ENCODE results near the gene EFCAB12.
"Not testable (repeated sequence)": the region's sequence is repeated elsewhere in the genome, so short reads cannot be mapped to it uniquely, and the experiment has no call there.

- TF ChIP-seq, protein P1, sequence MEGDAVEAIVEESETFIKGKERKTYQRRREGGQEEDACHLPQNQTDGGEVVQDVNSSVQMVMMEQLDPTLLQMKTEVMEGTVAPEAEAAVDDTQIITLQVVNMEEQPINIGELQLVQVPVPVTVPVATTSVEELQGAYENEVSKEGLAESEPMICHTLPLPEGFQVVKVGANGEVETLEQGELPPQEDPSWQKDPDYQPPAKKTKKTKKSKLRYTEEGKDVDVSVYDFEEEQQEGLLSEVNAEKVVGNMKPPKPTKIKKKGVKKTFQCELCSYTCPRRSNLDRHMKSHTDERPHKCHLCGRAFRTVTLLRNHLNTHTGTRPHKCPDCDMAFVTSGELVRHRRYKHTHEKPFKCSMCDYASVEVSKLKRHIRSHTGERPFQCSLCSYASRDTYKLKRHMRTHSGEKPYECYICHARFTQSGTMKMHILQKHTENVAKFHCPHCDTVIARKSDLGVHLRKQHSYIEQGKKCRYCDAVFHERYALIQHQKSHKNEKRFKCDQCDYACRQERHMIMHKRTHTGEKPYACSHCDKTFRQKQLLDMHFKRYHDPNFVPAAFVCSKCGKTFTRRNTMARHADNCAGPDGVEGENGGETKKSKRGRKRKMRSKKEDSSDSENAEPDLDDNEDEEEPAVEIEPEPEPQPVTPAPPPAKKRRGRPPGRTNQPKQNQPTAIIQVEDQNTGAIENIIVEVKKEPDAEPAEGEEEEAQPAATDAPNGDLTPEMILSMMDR (IDR thresholded peaks at IDR 0.05; ENCODE audit: insufficient read depth, low read length), result not testable (repeated sequence)
- not testable (repeated sequence) for TF ChIP-seq POLR2AphosphoS5 (IDR thresholded peaks at IDR 0.05; ENCODE audit: low read depth); GABPA (IDR thresholded peaks at IDR 0.05; ENCODE audit: low read depth); SPI1 (IDR thresholded peaks at IDR 0.05; ENCODE audit: borderline replicate concordance, low read depth)
- TF ChIP-seq, protein P2, sequence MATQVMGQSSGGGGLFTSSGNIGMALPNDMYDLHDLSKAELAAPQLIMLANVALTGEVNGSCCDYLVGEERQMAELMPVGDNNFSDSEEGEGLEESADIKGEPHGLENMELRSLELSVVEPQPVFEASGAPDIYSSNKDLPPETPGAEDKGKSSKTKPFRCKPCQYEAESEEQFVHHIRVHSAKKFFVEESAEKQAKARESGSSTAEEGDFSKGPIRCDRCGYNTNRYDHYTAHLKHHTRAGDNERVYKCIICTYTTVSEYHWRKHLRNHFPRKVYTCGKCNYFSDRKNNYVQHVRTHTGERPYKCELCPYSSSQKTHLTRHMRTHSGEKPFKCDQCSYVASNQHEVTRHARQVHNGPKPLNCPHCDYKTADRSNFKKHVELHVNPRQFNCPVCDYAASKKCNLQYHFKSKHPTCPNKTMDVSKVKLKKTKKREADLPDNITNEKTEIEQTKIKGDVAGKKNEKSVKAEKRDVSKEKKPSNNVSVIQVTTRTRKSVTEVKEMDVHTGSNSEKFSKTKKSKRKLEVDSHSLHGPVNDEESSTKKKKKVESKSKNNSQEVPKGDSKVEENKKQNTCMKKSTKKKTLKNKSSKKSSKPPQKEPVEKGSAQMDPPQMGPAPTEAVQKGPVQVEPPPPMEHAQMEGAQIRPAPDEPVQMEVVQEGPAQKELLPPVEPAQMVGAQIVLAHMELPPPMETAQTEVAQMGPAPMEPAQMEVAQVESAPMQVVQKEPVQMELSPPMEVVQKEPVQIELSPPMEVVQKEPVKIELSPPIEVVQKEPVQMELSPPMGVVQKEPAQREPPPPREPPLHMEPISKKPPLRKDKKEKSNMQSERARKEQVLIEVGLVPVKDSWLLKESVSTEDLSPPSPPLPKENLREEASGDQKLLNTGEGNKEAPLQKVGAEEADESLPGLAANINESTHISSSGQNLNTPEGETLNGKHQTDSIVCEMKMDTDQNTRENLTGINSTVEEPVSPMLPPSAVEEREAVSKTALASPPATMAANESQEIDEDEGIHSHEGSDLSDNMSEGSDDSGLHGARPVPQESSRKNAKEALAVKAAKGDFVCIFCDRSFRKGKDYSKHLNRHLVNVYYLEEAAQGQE (IDR thresholded peaks at IDR 0.05; ENCODE audit: insufficient replicate concordance, low read depth), result not testable (repeated sequence)
These were observed 36.9 kb downstream of the EFCAB12 start for GRCh38 chr3:129391583-129391982.
